Measurements from ENCODE around the gene COL5A2.

DNA sequence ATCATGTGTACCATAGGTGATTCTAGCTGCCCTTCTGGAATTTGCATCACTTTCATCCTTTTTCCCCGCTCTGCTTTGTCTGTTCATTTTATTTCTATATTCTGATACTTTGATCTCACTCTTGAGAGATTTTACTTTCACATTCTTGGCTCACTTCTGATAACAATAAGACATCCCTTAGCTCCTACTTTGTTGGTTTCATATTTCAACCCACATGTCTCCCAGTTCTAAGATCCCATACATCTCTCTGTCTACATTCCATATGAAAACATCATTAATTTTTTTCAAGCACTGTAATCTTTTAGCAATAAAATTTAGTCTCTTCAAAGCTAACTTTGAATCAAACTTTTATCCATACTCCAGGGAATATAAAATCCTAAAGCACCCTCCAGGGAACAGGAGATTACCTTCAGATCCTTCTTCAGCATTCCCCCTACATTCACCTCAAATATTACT lies 129.8 kb downstream of the COL5A2 start:
- TF ChIP-seq POLR2AphosphoS5 (IDR thresholded peaks at IDR 0.05; ENCODE audit: control insufficient read depth, insufficient read depth, low read depth, low read length) (no peak), SP2 (IDR thresholded peaks at IDR 0.05; ENCODE audit: extremely low read depth, low read depth, low read length, poor library complexity, severe bottlenecking) (no peak), ESRRA (IDR thresholded peaks at IDR 0.05; ENCODE audit: borderline replicate concordance, low read depth) (no peak), MAX (CRISPR knock-in tag; IDR thresholded peaks at IDR 0.05) (no peak)
- TF ChIP-seq, protein P1, sequence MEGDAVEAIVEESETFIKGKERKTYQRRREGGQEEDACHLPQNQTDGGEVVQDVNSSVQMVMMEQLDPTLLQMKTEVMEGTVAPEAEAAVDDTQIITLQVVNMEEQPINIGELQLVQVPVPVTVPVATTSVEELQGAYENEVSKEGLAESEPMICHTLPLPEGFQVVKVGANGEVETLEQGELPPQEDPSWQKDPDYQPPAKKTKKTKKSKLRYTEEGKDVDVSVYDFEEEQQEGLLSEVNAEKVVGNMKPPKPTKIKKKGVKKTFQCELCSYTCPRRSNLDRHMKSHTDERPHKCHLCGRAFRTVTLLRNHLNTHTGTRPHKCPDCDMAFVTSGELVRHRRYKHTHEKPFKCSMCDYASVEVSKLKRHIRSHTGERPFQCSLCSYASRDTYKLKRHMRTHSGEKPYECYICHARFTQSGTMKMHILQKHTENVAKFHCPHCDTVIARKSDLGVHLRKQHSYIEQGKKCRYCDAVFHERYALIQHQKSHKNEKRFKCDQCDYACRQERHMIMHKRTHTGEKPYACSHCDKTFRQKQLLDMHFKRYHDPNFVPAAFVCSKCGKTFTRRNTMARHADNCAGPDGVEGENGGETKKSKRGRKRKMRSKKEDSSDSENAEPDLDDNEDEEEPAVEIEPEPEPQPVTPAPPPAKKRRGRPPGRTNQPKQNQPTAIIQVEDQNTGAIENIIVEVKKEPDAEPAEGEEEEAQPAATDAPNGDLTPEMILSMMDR (IDR thresholded peaks at IDR 0.05 in 2 of 3, conservative IDR thresholded peaks at IDR 0.05 in 1 of 3; ENCODE audit: insufficient read depth in 2 of 3, low read depth in 1 of 3, low read length in 3 of 3) = no peak
- TF ChIP-seq, protein P2, sequence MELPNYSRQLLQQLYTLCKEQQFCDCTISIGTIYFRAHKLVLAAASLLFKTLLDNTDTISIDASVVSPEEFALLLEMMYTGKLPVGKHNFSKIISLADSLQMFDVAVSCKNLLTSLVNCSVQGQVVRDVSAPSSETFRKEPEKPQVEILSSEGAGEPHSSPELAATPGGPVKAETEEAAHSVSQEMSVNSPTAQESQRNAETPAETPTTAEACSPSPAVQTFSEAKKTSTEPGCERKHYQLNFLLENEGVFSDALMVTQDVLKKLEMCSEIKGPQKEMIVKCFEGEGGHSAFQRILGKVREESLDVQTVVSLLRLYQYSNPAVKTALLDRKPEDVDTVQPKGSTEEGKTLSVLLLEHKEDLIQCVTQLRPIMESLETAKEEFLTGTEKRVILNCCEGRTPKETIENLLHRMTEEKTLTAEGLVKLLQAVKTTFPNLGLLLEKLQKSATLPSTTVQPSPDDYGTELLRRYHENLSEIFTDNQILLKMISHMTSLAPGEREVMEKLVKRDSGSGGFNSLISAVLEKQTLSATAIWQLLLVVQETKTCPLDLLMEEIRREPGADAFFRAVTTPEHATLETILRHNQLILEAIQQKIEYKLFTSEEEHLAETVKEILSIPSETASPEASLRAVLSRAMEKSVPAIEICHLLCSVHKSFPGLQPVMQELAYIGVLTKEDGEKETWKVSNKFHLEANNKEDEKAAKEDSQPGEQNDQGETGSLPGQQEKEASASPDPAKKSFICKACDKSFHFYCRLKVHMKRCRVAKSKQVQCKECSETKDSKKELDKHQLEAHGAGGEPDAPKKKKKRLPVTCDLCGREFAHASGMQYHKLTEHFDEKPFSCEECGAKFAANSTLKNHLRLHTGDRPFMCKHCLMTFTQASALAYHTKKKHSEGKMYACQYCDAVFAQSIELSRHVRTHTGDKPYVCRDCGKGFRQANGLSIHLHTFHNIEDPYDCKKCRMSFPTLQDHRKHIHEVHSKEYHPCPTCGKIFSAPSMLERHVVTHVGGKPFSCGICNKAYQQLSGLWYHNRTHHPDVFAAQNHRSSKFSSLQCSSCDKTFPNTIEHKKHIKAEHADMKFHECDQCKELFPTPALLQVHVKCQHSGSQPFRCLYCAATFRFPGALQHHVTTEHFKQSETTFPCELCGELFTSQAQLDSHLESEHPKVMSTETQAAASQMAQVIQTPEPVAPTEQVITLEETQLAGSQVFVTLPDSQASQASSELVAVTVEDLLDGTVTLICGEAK (IDR thresholded peaks at IDR 0.05) = no peak
- TF ChIP-seq, protein P2 (CRISPR knock-in tag; IDR thresholded peaks at IDR 0.05) = no peak
